Neutrophil (primary cell): ENCODE measurements around the gene CEP164.

ENCODE experiments used
- H3K27ac ChIP-seq: fragments of 200-600 bp; sonication (generic); 2 replicates; pipeline ENCODE4 v1.5.1; 2016; ENCODE audit warnings: mild to moderate bottlenecking, moderate library complexity
- H3K27me3 ChIP-seq: fragments of 200-600 bp; sonication (generic); 2 replicates; pipeline ENCODE4 v1.6.0; 2016; ENCODE audit warnings: mild to moderate bottlenecking
- H3K36me3 ChIP-seq: fragments of 200-600 bp; sonication (generic); 2 replicates; pipeline ENCODE4 v1.5.1; 2017
- H3K4me1 ChIP-seq, 2 experiments: fragments of 200-600 bp in 1 of 2; sonication (generic) in 1 of 2; 1 replicate in 1 of 2; 2 replicates in 1 of 2; pipeline versions ENCODE4 v1.5.1 to v1.6.1; 2013 to 2016; ENCODE audit warnings: low read depth in 1 of 2, low read length in 1 of 2, mild to moderate bottlenecking in 1 of 2, moderate library complexity in 1 of 2; ENCODE audit not compliant: control insufficient read depth in 1 of 2, insufficient read depth in 1 of 2
- H3K4me3 ChIP-seq, 2 experiments: fragments of 200-600 bp in 1 of 2; sonication (generic) in 1 of 2; 1 replicate in 1 of 2; 2 replicates in 1 of 2; pipeline ENCODE4 v1.5.1; 2013 to 2016; ENCODE audit warnings: low read depth in 1 of 2, low read length in 1 of 2, mild to moderate bottlenecking in 1 of 2, moderate library complexity in 1 of 2
- H3K9me3 ChIP-seq: fragments of 200-600 bp; sonication (generic); 2 replicates; pipeline ENCODE4 v1.5.1; 2016
- CTCF ChIP-seq: fragments of 200-600 bp; sonication (generic); IDR thresholded peaks from 2 replicates; pipeline ENCODE4 v1.5.1; 2016; ENCODE audit warnings: antibody characterized with exemption

Gene CEP164

GRCh38 chr11:117418737-117419481, 91.3 kb downstream of the CEP164 start:
- Histone ChIP-seq H3K36me3 (no peaks in the 10 kb centered on the region), H3K9me3 (no peaks in the 10 kb centered on the region), H3K4me1 (no peaks in the 10 kb centered on the region), H3K27ac (no peak overlapping the region), H3K4me3 (no peak overlapping the region), H3K27me3 (no peaks in the 10 kb centered on the region)
- TF ChIP-seq CTCF = no peak

- H3K4me1 ChIP-seq = no peaks in the 10 kb centered on the region
- no peaks in the 10 kb centered on the region for H3K36me3 ChIP-seq
- no peak overlapping the region for H3K4me3 ChIP-seq
- no peaks in the 10 kb centered on the region for H3K27me3 ChIP-seq
- no peaks in the 10 kb centered on the region for H3K9me3 ChIP-seq
- no peak overlapping the region for H3K27ac ChIP-seq
- no peak for TF ChIP-seq CTCF
These were observed 92.0 kb downstream of the CEP164 start for GRCh38 chr11:117419482-117420142.

- Histone ChIP-seq H3K27ac (no peak overlapping the region), H3K9me3 (no peaks in the 10 kb centered on the region), H3K4me3 (no peak overlapping the region), H3K4me1 (no peaks in the 10 kb centered on the region), H3K27me3 (no peaks in the 10 kb centered on the region), H3K36me3 (no peaks in the 10 kb centered on the region)
- no peak for TF ChIP-seq CTCF
These were observed 92.5 kb downstream of the CEP164 start for GRCh38 chr11:117420143-117420485.

- Histone ChIP-seq H3K4me1 (no peaks in the 10 kb centered on the region), H3K36me3 (no peaks in the 10 kb centered on the region), H3K4me3 (no peak overlapping the region), H3K27me3 (no peaks in the 10 kb centered on the region), H3K9me3 (no peaks in the 10 kb centered on the region), H3K27ac (no peak overlapping the region)
- TF ChIP-seq CTCF = no peak
These were observed 92.9 kb downstream of the CEP164 start for GRCh38 chr11:117420598-117420997.

GRCh38 chr11:117421041-117421440, 93.4 kb downstream of the CEP164 start:
- Histone ChIP-seq H3K9me3 (no peaks in the 10 kb centered on the region), H3K27ac (no peak overlapping the region), H3K27me3 (no peaks in the 10 kb centered on the region), H3K36me3 (no peaks in the 10 kb centered on the region), H3K4me1 (no peaks in the 10 kb centered on the region), H3K4me3 (no peak overlapping the region)
- TF ChIP-seq CTCF = no peak
